ENCODE measurements around the gene PDC.

GRCh38 chr1:186486061-186486460 lies 25.1 kb upstream of the PDC start:
- TF ChIP-seq CTCF (conservative IDR thresholded peaks at IDR 0.05) (no peak), EZH2 (IDR thresholded peaks at IDR 0.05; ENCODE audit: low read depth) (no peak)
